HCT116 (cell line): ENCODE measurements around the gene TNFRSF8.

Source experiments
- CEBPB ChIP-seq: IDR thresholded peaks from 2 replicates; pipeline ENCODE4 v1.6.1; 2012; ENCODE audit warnings: low read depth
- POLR2AphosphoS5 ChIP-seq: IDR thresholded peaks from 2 replicates; pipeline ENCODE4 v1.6.1; 2011; ENCODE audit warnings: mild to moderate bottlenecking, low read depth, low read length, moderate library complexity
- YY1 ChIP-seq: IDR thresholded peaks from 2 replicates; pipeline ENCODE4 v1.6.1; 2011; ENCODE audit warnings: low read length, low read depth, moderate library complexity, mild to moderate bottlenecking; ENCODE audit not compliant: insufficient replicate concordance; ENCODE audit errors: extremely low read depth
- ZBTB33 ChIP-seq: IDR thresholded peaks from 2 replicates; pipeline ENCODE4 v1.6.1; 2011; ENCODE audit warnings: mild to moderate bottlenecking, low read length, moderate library complexity; ENCODE audit not compliant: insufficient replicate concordance; ENCODE audit errors: extremely low read depth
- TF ChIP-seq, protein P1 (sequence below): IDR thresholded peaks from 2 replicates; pipeline ENCODE4 v1.6.1; 2012
- TF ChIP-seq, protein P2 (sequence below), 3 experiments: fragments of 200-600 bp in 1 of 3; sonication (generic) in 1 of 3; IDR thresholded peaks in 2 of 3; conservative IDR thresholded peaks in 1 of 3; 2 replicates each; pipeline ENCODE4 v1.5.1; 2012 to 2017; ENCODE audit warnings: low read depth in 2 of 3, low read length in 2 of 3, antibody characterized with exemption in 1 of 3, borderline replicate concordance in 1 of 3, control low read depth in 1 of 3, mild to moderate bottlenecking in 1 of 3, mixed read lengths in 1 of 3, mixed run types in 1 of 3, moderate library complexity in 1 of 3; ENCODE audit not compliant: insufficient read depth in 1 of 3

DNA sequence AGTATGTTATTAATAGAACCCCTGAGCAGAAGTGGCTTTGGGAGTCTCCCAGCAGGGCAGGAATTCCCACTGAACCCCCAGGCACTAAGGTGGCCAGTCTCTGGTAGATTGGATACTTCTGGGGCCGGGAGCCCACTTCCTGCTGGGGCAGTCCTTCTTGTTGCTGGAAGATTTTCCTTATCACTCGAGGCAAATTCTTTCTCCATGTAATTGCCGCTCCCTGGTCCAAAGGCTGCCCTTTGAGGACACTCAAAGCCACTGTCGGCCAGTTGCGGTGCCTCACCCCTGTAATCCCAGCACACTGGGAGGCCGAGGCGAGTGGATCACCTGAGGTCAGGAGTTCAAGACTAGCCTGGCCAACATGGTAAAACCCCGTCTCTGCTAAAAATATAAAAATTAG, 81.1 kb downstream of the TNFRSF8 start:
- TF ChIP-seq CEBPB (no peak), ZBTB33 (no peak), POLR2AphosphoS5 (no peak), YY1 (no peak)
- TF ChIP-seq, protein P1, sequence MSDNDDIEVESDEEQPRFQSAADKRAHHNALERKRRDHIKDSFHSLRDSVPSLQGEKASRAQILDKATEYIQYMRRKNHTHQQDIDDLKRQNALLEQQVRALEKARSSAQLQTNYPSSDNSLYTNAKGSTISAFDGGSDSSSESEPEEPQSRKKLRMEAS: no peak
- TF ChIP-seq, protein P2, sequence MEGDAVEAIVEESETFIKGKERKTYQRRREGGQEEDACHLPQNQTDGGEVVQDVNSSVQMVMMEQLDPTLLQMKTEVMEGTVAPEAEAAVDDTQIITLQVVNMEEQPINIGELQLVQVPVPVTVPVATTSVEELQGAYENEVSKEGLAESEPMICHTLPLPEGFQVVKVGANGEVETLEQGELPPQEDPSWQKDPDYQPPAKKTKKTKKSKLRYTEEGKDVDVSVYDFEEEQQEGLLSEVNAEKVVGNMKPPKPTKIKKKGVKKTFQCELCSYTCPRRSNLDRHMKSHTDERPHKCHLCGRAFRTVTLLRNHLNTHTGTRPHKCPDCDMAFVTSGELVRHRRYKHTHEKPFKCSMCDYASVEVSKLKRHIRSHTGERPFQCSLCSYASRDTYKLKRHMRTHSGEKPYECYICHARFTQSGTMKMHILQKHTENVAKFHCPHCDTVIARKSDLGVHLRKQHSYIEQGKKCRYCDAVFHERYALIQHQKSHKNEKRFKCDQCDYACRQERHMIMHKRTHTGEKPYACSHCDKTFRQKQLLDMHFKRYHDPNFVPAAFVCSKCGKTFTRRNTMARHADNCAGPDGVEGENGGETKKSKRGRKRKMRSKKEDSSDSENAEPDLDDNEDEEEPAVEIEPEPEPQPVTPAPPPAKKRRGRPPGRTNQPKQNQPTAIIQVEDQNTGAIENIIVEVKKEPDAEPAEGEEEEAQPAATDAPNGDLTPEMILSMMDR (IDR thresholded peaks at IDR 0.05 in 2 of 3, conservative IDR thresholded peaks at IDR 0.05 in 1 of 3; ENCODE audit: borderline replicate concordance in 1 of 3, insufficient read depth in 1 of 3, low read depth in 2 of 3, low read length in 2 of 3): no peak
